GM18517 (cell line): ENCODE data around the gene STARD10.
"Not testable (repeated sequence)": the region's sequence is repeated elsewhere in the genome, so short reads cannot be mapped to it uniquely, and the experiment has no call there.

Experiments
- ATAC-seq: cut with Tn5 transposase; IDR thresholded peaks from one replicate; pipeline ENCODE4 v1.9.1; 2021; ENCODE audit warnings: mild to moderate bottlenecking, moderate library complexity; ENCODE audit not compliant: unreplicated experiment

Gene STARD10

GRCh38 chr11:72826191-72826941 lies 32.5 kb upstream of the STARD10 start:
- ATAC-seq: no peak

GRCh38 chr11:72825661-72826060 lies 31.8 kb upstream of the STARD10 start:
- ATAC-seq: no peak

GRCh38 chr11:72824811-72825505 lies 31.1 kb upstream of the STARD10 start:
- ATAC-seq: no peak

GRCh38 chr11:72824020-72824419 lies 30.2 kb upstream of the STARD10 start:
- ATAC-seq: no peak

GRCh38 chr11:72823105-72823804 lies 29.4 kb upstream of the STARD10 start:
- no peak for ATAC-seq

- no peak for ATAC-seq
Observed at GRCh38 chr11:72821920-72822799, 28.3 kb upstream of the STARD10 start.

- ATAC-seq: no peak
Observed at GRCh38 chr11:72821221-72821919, 27.5 kb upstream of the STARD10 start.

GRCh38 chr11:72820439-72821139 lies 26.7 kb upstream of the STARD10 start:
- ATAC-seq: no peak

- no peak for ATAC-seq
Observed at GRCh38 chr11:72818971-72819370, 25.1 kb upstream of the STARD10 start.

- ATAC-seq: no peak
Observed at GRCh38 chr11:72817966-72818365, 24.1 kb upstream of the STARD10 start.

- ATAC-seq: no peak
Observed at GRCh38 chr11:72816404-72816990, 22.6 kb upstream of the STARD10 start.

- peak; percentile 6 for ATAC-seq
Observed at GRCh38 chr11:72815110-72815618, 21.3 kb upstream of the STARD10 start.

- peak; percentile 54 for ATAC-seq
Observed at GRCh38 chr11:72814286-72815109, 20.7 kb upstream of the STARD10 start, which contains the start of gene ATG16L2. Gene ATG16L2 (plus strand): TSS chr11:72814411. CDS start chr11:72814446, 35 bp downstream.

GRCh38 chr11:72813740-72814285 lies 20.0 kb upstream of the STARD10 start:
- ATAC-seq: peak; percentile 42

GRCh38 chr11:72812967-72813739 lies 19.3 kb upstream of the STARD10 start:
- no peak for ATAC-seq

- no peak for ATAC-seq
Observed at GRCh38 chr11:72812604-72812966, 18.7 kb upstream of the STARD10 start.

GRCh38 chr11:72811686-72812085 lies 17.8 kb upstream of the STARD10 start:
- ATAC-seq: not testable (repeated sequence)
